Brain microvascular endothelial cell (primary cell): ENCODE results near the gene HTD2.

Experiments
- DNase-seq: peaks from one replicate; pipeline ENCODE4 v3.0.0-alpha.2; 2020
- H3K27ac ChIP-seq: fragments of 250-450 bp; sonication (Bioruptor Pico); 2 replicates; pipeline ENCODE4 v1.5.1; 2020; ENCODE audit warnings: mild to moderate bottlenecking, moderate library complexity
- H3K27me3 ChIP-seq: fragments of 250-450 bp; sonication (Bioruptor Pico); replicated peaks from 2 replicates; pipeline ENCODE4 v1.5.1; 2020; ENCODE audit warnings: mild to moderate bottlenecking
- H3K36me3 ChIP-seq: fragments of 250-450 bp; sonication (Bioruptor Pico); replicated peaks from 2 replicates; pipeline ENCODE4 v1.5.1; 2020; ENCODE audit warnings: mild to moderate bottlenecking
- H3K4me3 ChIP-seq: 2 replicates; pipeline ENCODE4 v1.5.1; 2011; ENCODE audit warnings: low read depth, mild to moderate bottlenecking, control low read depth, low read length, moderate library complexity
- in situ Hi-C: cut with HindIII; loops from 2 replicates; pipeline ENCODE4 v1.10.0; 2017; ENCODE audit warnings: low sequenced_read_pairs, low pct_ligation_motif_present
- TF ChIP-seq, protein P1 (sequence below): IDR thresholded peaks from 2 replicates; pipeline ENCODE4 v1.5.1; 2011; ENCODE audit warnings: low read depth, mild to moderate bottlenecking, moderate library complexity, low read length, control low read depth, inconsistent platforms; ENCODE audit errors: missing control alignments

HTD2 gene

DNA sequence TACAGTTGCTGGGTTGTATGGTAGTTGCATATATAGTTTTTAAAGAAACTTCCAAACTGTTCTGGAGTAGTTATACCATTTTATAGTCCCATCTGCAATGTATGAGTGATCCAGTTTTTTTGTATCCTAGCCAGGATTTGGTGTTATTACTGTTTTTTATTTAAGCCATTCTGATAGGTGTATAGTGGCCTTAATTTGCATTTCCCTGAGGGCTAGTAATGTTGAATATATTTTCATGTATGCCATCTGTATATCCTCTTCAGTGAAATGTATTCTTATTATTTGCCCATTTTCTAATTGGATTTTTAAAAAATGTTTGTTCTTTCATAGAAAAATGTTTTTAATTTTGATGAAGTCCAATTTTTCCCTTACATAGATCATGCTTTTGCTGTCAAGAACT lies 55.5 kb downstream of the HTD2 start:
- Histone ChIP-seq H3K27me3 (no peaks in the 10 kb centered on the region), H3K4me3 (no peak overlapping the region), H3K36me3 (no peaks in the 10 kb centered on the region), H3K27ac (no peak overlapping the region)
- DNase-seq: no peak
- TF ChIP-seq, protein P1, sequence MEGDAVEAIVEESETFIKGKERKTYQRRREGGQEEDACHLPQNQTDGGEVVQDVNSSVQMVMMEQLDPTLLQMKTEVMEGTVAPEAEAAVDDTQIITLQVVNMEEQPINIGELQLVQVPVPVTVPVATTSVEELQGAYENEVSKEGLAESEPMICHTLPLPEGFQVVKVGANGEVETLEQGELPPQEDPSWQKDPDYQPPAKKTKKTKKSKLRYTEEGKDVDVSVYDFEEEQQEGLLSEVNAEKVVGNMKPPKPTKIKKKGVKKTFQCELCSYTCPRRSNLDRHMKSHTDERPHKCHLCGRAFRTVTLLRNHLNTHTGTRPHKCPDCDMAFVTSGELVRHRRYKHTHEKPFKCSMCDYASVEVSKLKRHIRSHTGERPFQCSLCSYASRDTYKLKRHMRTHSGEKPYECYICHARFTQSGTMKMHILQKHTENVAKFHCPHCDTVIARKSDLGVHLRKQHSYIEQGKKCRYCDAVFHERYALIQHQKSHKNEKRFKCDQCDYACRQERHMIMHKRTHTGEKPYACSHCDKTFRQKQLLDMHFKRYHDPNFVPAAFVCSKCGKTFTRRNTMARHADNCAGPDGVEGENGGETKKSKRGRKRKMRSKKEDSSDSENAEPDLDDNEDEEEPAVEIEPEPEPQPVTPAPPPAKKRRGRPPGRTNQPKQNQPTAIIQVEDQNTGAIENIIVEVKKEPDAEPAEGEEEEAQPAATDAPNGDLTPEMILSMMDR: no peak
- in situ Hi-C loops: no loop called here

DNA sequence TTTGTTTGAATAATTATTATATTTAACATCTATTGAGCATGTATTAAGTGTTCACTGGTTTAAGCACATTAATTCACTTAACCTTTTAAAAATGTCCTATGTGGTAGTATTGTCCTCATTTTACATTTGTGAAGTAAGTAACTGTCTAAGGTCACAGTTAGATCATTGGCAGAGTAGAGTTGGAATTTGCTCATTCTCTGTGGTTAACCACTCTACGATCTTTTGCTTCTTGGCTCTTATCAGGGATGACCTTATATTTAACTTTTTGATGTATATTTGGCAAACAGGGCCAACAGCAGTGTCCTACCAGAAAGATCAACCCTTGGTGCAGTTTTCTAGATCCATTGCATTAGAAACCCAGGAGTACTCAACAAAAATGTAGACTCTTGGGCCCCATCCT lies 60.4 kb downstream of the HTD2 start:
- peak; percentile 6 for DNase-seq
- no peak overlapping the region for H3K4me3 ChIP-seq
- no peaks in the 10 kb centered on the region for H3K27me3 ChIP-seq
- H3K27ac ChIP-seq: no peak overlapping the region
- TF ChIP-seq, protein P1: no peak
- H3K36me3 ChIP-seq: no peaks in the 10 kb centered on the region
- in situ Hi-C loops: no loop called here

DNA sequence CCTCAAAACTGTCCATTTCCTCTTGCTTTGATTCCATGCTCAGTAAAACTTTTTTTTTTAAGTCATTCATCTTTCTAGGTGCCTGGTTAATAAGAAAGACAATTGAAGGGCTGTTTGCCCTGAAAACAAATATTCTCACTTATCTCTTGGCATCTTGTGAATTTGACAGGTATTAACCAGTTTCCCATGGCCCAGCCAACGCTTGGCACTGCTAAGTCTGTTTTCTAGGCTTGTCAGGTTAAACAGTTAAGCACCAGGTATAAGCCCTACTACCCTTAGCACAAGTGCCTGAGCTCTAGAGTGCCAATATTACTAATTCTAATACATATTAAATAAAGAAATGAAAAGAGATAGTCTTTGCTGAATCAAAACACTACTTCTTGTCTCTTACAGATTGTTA lies 62.7 kb downstream of the HTD2 start:
- in situ Hi-C loops: no loop called here
- no peaks in the 10 kb centered on the region for H3K36me3 ChIP-seq
- H3K4me3 ChIP-seq: no peak overlapping the region
- TF ChIP-seq, protein P1: no peak
- no peak for DNase-seq
- H3K27ac ChIP-seq: no peak overlapping the region
- H3K27me3 ChIP-seq: no peaks in the 10 kb centered on the region
